Activated CD4-positive, alpha-beta T cell treated with anti-CD3 and anti-CD28 coated beads, Interleukin-2, amount 50 U/mL, for 1 hour (primary cell): ENCODE results near the gene NME8.

ENCODE experiments used
- DNase-seq: peaks from one replicate; pipeline ENCODE4 v3.0.0-alpha.2; 2020

Gene NME8

GRCh38 chr7:37901236-37901827 lies 52.9 kb downstream of the NME8 start:
- DNase-seq, result no peak

GRCh38 chr7:37901890-37902524 lies 53.6 kb downstream of the NME8 start:
- DNase-seq, result no peak

- DNase-seq, result no peak
Measured at GRCh38 chr7:37908221-37908788, 59.9 kb downstream of the NME8 start.

- DNase-seq, result no peak
Measured at GRCh38 chr7:37912756-37913155, 64.4 kb downstream of the NME8 start.

- no peak for DNase-seq
Measured at GRCh38 chr7:37915438-37915837, 67.0 kb downstream of the NME8 start.

- DNase-seq, result no peak
Measured at GRCh38 chr7:37916017-37916672, 67.7 kb downstream of the NME8 start.

GRCh38 chr7:37916673-37917660 lies 68.6 kb downstream of the NME8 start, which contains the start of gene SFRP4:
TSS of gene SFRP4 (minus strand) at chr7:37916817. CDS start at chr7:37916537, 280 bp downstream.
- no peak for DNase-seq

- no peak for DNase-seq
Measured at GRCh38 chr7:37918526-37918925, 70.1 kb downstream of the NME8 start.

- DNase-seq, result no peak
Measured at GRCh38 chr7:37920305-37920848, 72.0 kb downstream of the NME8 start, which contains the start of gene EPDR1. TSS of gene EPDR1 (plus strand) at chr7:37920640. CDS start at chr7:37920940, 300 bp downstream.

- DNase-seq, result no peak
Measured at GRCh38 chr7:37920849-37921805, 72.7 kb downstream of the NME8 start.

- no peak for DNase-seq
Measured at GRCh38 chr7:37921876-37922275, 73.5 kb downstream of the NME8 start.

GRCh38 chr7:37923996-37924395 lies 75.6 kb downstream of the NME8 start:
- DNase-seq, result no peak

- no peak for DNase-seq
Measured at GRCh38 chr7:37924491-37925041, 76.2 kb downstream of the NME8 start.

GRCh38 chr7:37925620-37926019 lies 77.2 kb downstream of the NME8 start:
- no peak for DNase-seq

- DNase-seq, result no peak
Measured at GRCh38 chr7:37927773-37928444, 79.5 kb downstream of the NME8 start.

- no peak for DNase-seq
Measured at GRCh38 chr7:37928878-37929277, 80.5 kb downstream of the NME8 start.

GRCh38 chr7:37930226-37930948 lies 82.0 kb downstream of the NME8 start:
- no peak for DNase-seq

GRCh38 chr7:37932543-37932942 lies 84.1 kb downstream of the NME8 start:
- no peak for DNase-seq

- DNase-seq, result no peak
Measured at GRCh38 chr7:37933018-37933566, 84.7 kb downstream of the NME8 start.
